ENCODE data around the gene TMEM108.

DNA sequence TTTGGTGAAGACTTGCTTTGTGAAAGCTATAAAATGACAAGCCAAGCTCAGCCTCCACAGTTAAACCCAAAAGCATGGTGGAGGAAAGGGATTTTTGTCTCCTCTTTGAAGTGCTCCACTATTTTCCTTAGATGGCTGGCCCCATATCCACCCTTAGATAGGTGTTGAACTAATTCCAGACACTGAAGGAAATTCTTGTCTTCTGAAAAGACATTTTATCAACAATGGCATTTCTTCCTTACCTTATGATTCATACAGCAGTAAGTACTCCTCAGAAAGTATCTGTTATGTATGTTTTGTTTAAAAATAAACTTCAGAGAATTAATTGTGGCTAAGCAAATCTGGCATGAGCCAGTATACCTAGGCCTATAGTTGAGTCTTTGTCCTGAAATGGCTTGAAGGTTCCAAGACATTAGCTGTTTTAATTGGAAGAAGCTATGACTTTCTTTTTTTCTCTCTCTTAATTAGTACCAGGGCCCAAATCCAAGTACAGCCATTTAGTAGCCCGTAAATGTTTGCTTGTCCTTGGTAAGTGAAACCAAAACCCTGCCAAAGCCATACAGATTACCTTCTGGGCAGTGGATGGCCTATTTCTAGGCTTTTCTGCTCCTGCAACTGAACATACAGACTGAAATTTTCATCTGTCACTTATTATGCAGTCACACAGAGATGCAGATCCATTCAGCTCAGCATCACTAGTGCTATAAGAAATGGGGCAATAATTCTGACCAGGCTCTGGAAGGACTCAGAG is 356.5 kb downstream of the TMEM108 start:
- no peak for TF ChIP-seq FOXM1 (IDR thresholded peaks at IDR 0.05; ENCODE audit: low read depth)
- TF ChIP-seq NRF1 (IDR thresholded peaks at IDR 0.05; ENCODE audit: low read depth, low read length), result no peak
- TF ChIP-seq TEAD4 (IDR thresholded peaks at IDR 0.05; ENCODE audit: borderline replicate concordance, insufficient read depth), result no peak
- TF ChIP-seq SIN3A (IDR thresholded peaks at IDR 0.05; ENCODE audit: borderline replicate concordance, low read depth, low read length), result no peak
- TF ChIP-seq SMC3 (IDR thresholded peaks at IDR 0.05; ENCODE audit: low read depth, low read length), result no peak
- TF ChIP-seq, protein P1, sequence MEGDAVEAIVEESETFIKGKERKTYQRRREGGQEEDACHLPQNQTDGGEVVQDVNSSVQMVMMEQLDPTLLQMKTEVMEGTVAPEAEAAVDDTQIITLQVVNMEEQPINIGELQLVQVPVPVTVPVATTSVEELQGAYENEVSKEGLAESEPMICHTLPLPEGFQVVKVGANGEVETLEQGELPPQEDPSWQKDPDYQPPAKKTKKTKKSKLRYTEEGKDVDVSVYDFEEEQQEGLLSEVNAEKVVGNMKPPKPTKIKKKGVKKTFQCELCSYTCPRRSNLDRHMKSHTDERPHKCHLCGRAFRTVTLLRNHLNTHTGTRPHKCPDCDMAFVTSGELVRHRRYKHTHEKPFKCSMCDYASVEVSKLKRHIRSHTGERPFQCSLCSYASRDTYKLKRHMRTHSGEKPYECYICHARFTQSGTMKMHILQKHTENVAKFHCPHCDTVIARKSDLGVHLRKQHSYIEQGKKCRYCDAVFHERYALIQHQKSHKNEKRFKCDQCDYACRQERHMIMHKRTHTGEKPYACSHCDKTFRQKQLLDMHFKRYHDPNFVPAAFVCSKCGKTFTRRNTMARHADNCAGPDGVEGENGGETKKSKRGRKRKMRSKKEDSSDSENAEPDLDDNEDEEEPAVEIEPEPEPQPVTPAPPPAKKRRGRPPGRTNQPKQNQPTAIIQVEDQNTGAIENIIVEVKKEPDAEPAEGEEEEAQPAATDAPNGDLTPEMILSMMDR (IDR thresholded peaks at IDR 0.05), result no peak
- TF ChIP-seq POLR2AphosphoS5 (IDR thresholded peaks at IDR 0.05; ENCODE audit: low read depth, low read length), result no peak
- no peak for TF ChIP-seq NFIC (IDR thresholded peaks at IDR 0.05; ENCODE audit: borderline replicate concordance)
- TF ChIP-seq, protein P2, sequence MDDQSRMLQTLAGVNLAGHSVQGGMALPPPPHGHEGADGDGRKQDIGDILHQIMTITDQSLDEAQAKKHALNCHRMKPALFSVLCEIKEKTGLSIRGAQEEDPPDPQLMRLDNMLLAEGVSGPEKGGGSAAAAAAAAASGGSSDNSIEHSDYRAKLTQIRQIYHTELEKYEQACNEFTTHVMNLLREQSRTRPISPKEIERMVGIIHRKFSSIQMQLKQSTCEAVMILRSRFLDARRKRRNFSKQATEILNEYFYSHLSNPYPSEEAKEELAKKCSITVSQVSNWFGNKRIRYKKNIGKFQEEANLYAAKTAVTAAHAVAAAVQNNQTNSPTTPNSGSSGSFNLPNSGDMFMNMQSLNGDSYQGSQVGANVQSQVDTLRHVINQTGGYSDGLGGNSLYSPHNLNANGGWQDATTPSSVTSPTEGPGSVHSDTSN (IDR thresholded peaks at IDR 0.05), result no peak
- TF ChIP-seq TAF1 (IDR thresholded peaks at IDR 0.05; ENCODE audit: borderline replicate concordance, low read depth, low read length), result no peak
- no peak for TF ChIP-seq EZH2phosphoT487 (IDR thresholded peaks at IDR 0.05; ENCODE audit: borderline replicate concordance, low read depth)
- TF ChIP-seq RFX5 (IDR thresholded peaks at IDR 0.05; ENCODE audit: low read length), result no peak

All from SK-N-SH (cell line).